Left cardiac atrium (tissue), 4 donors: Measurements from ENCODE around the gene PTGR1. TPM values are rescaled to one million over a fixed set of nuclear protein-coding genes. Genes with fewer than 3 reads are reported as not detected.

Source experiments
- ATAC-seq, 2 donors: fragments of 200-7000 bp; cut with Tn5 transposase; one replicate each; pipeline ENCODE4 v1.9.1; 2020; ENCODE audit warnings: mild to moderate bottlenecking in 2 of 2, moderate library complexity in 2 of 2
- DNase-seq: peaks from one replicate; pipeline ENCODE4 v3.0.0-alpha.2; 2020
- intact Hi-C, 2 donors: fragments of 100-400 bp; cut with DNase I; formaldehyde crosslinking; loops; one replicate each; pipeline versions ENCODE4 v1.14.1 to v1.15.1; 2022 to 2023
- long read RNA-seq: library from polyadenylated mRNA; unstranded; transcript quantifications from one replicate; pipeline ENCODE4 v2.0.0, GENCODE V29; 2021
- total RNA-seq, 2 donors: library from RNA; stranded (reverse); fragmentation: NEBNext Ultra II Directional; extraction: Animal tissue kit (Norgen Biotek cat#: 25700); gene quantifications; one replicate each; pipeline ENCODE4 v1.2.1, GENCODE V29; 2021
- donor health status: DM: no; HTN: yes; CAD: no.
- donor health status: DM: no; HTN: yes; CAD: no; lungs with severe emphysema.
- donor health status: DM: yes; HTN: yes; CAD: no.
- donor health status: Dilated cardiomyopathy.

Gene PTGR1
- total RNA-seq, result 10 to 100 TPM; 37.5 to 46.3 TPM
- long read RNA-seq, transcript PTGR1-201 (10 exons, 1,223 nt), result major isoform, 9 of 19 reads
- long read RNA-seq, partial matches to known transcripts, result 0 of 19 reads
- long read RNA-seq, other reads (novel, unspliced or antisense), result 6 of 19 reads

DNA sequence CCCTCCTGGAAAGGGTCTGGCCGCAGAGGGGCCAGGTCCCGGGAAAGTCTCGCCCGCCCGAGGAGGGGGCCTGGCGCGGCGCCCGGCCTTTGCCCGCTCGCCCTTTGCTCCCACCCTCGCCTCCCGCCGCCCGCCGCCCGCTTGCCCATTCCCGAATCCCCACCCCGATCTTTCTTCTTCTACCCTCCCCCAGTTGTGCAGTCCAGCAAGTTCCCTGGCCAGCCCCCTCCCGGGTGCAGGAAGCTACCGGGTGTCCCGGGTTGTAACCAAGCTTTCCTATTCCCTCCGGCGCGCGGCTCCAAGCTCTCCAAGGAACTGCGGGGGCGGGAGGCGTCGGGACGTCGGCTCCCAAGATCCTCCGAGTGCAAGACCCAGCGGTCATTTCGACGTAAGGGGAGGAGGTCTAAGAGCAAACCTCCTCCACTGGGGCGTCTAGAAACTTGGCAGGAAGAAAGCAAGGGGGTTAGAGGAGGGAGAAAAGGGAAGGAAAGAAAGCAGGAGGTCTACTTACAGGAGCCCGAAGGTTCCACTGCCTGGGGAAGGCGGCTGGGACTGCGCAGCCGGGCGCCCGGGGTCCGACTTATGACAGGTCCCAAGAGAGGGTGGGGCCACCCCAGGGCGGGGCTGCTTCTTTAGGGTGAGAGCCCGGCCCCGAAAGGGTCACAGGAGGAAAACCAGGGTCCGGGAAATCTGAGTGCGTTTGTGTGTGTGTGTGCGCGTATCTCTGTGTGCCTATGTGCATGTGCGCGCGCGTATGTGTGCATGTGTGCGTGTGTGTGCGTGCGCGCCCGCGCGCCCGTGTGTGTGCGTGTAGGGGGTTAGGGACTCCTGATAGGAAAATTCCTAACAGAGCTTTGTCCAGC lies at the start of gene PTGR1:
PTGR1 (minus strand) TSS at position 556 of the 863 bp plus-strand sequence. CDS start 2,225 bp downstream, outside the sequence.
- ATAC-seq, result peak; percentile 89 to 94
- intact Hi-C loops, result loop anchor here in 1 of 2 donors (1.0 kb wide), 1 partner anchor 22 kb away; no protein-coding TSS in a partner anchor
- peak; percentile 90 for DNase-seq

DNA sequence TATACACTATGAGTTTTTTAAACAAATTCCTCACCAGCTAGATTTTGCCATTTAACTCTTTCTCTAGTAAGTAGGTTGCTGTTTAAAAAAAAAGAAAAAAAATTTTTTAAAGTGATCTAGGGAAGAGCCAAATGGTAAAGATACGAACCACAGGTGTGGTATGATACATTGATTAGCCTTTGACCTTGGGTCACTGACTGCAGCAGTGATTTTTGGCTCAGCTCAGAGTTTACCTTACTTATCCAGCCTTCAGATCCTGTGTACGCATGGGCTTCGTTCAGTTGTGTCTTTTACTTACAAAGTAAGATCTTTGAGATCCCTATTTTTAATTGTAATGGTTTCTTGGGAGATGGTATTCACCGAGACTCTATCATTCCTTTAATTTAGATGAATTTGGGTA lies 49.6 kb upstream of the PTGR1 start:
- intact Hi-C loops, result no loop called here
- ATAC-seq (no peak), DNase-seq (no peak)

DNA sequence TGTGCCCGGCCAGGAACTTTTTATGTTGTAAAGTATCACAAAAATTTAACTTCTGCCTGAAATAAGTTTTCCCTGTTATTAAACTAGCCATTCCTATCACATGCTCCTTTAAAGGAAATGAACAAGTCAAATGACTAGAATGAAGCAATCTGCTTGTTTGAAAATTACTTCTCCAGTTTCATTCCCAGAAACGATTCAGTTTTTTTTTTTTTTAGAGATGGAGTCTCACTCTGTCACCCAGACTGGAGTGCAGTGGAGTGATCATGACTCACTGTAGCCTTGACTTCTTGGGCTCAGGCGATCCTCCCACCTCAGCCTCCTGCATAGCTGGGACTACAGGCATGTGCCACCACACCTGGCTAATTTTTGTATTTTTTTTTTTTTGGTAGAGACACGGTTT lies 48.6 kb upstream of the PTGR1 start:
- DNase-seq (no peak), ATAC-seq (no peak)
- intact Hi-C loops, result no loop called here

DNA sequence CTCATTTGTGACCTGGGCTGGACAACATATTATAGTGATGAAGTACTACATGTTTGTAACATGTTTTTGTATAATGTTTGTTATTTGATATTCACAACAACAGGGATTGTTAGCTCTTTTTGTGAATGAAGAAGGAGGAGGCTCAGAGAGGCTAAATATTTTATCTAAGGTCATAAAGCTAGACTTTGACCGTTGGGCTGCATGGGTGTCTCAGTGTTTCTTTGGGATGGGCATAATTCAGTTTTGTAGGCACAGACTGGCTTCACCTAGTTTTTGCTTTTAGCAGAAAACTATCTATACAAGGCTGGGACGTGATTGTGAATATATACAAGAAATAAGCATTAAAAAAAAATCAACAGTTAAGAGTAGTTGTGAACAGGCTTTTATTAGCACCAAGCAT lies 47.0 kb upstream of the PTGR1 start:
- ATAC-seq, result no peak
- intact Hi-C loops, result no loop called here
- no peak for DNase-seq

DNA sequence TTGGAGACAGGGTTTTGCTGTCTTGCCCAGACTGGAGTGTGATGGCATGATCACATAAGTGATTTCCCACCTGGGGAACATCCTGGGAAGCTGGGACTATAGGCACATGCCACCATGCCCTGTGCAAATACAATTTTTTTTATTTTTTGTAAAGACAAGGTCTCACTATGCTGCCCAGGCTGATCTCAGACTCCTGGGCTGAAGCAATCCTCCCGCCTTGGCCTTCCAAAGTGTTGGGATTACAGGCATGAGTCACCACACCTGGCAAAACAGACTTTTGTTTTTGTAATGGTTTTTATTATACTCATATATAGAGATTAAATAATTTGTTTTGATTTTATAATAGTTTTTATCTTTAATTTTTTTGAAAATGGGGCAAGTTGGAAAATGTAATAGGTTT lies 46.4 kb upstream of the PTGR1 start:
- intact Hi-C loops, result no loop called here
- no peak for ATAC-seq

DNA sequence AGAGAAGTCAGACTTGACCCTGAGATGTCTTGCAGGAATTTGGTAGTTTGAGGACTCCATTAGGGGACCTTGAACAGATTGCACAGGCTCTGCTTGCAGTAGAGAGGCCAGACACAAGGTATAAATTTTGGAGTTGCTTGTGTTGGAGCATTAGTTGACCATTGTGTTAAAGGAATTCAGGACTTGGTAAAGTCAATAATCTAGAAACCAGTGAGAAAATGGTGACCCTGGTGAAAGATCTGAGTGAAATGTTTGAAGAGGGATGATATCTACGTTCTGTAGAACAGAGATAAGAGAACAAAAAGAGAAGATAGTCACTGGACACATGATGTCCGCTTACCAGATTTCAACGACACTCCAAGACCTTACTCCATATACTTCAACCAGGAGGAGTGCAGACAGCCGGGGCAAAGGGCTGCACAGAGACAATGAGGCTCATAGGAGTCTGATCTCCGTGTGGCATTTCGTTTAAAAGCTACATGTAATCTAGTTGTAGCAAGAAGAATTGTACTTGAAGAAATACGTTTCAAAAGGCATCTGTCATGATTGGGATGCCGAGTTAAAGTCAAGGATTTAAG lies 44.8 kb upstream of the PTGR1 start:
- DNase-seq (no peak), ATAC-seq (no peak)
- intact Hi-C loops, result no loop called here

More for the DNA sequence above, 46.4 kb upstream of the PTGR1 start:
- DNase-seq, result no peak

DNA sequence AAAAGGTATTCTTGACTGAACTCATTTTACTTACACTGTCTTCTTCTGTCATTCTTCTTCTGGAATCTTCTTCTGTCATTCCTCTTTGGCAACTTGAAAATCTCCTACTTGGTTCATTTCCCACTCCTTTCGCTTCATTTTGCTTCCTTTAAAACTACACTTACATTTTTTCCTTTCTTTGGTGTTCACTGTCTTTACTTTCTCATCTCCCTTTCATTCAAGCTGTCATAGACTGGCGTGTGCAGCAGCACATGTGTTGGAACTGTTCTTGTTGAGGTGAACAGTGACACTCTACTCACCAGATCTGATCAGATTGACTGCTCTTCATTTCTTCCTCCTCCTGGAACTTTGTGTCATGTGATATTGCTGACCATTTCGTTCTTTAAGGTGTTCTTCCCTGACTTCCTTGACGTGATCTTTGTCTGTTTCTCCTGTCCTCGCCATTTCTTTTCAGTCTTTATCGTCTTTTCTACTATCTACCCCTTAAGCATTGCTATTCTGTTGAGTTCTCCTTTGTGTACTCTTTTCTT lies 38.0 kb upstream of the PTGR1 start:
- DNase-seq (no peak), ATAC-seq (no peak)
- intact Hi-C loops, result no loop called here

DNA sequence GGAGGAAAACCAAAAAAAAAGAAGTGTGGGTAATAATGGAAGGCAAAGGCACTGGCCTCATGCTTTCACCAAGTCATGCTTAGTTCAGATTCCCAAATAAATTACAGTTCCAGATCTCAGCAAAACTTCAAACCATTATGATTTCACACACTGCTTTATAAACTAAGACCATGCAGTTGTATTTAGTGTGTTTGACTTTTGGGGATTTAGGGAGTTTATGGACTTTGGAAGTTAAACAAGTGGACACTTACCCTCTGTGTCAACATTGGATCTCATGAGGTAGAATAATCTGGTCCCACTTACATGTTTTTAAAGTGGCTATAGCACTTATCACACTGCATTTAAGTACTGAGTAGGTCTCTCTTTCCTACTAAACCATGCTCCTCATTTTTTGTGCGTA lies 35.4 kb upstream of the PTGR1 start:
- intact Hi-C loops, result no loop called here
- no peak for DNase-seq
- ATAC-seq, result no peak

DNA sequence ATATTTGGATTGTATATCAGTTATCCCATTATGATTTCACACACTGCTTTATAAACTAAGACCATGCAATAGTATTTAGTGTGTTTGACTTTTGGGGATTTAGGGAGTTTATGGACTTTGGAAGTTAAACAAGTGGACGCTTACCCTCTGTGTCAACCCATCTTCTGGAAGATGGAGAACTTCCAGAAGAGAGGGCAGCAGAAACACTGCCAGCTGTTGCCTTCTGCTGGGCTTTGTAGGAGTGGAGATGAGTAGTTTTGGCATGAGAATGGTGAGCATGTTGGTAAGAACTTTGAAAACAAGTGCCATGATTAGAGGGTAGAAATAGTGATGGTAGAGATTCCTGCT lies 33.9 kb upstream of the PTGR1 start:
- intact Hi-C loops, result no loop called here
- DNase-seq, result no peak

DNA sequence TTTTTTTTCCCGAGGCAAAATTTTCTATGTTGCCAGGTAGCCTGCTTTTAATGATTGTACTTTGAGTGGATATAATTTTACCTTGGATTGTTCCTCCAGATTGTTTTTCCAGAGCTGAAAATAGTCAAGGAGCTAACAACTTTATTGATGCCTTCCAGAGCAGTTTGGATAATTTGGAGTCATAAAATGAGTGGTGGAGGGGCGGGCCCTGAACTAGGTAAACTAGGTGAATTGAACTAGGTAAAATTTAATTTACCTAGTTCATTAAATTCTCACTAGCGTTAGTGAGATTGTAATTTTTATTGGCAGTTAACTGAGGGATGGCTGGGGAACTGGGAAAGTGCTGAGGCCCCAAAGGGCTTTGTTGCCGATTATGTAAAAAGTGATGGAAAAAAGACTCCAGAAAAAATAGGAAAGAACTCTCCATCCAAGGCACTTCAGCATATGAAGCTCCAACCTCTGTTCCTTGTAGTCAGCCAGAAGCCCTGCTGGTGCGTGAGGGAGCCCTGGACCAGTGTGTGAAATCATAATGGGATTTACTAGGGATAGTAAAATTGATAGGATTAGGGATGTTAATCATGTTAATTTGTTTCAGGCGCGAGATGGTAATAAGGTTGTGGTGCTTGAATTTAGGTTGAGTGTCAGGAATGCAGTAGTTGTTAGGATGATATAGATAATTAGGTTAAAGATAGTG lies 33.4 kb upstream of the PTGR1 start:
- no peak for ATAC-seq
- no peak for DNase-seq
- intact Hi-C loops, result no loop called here

More for the DNA sequence above, 33.9 kb upstream of the PTGR1 start:
- ATAC-seq, result no peak

DNA sequence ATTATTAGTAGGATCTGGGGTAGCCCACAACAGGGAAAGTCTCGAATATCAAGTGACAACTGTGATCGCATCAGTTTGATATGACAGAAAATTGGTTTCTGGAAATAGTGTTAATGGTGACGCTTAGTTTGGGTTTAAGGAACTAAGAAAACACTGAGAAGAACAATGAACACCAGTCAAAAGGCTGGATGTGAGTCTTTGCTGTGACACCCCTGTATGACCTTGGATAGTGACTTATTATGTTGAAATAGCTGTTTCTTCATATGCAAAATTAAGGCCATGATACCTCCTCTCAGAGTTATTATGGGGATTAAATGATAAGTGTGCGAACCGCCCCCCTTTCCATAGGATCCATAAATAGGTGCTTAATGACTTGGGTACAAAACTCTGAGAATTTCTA lies 32.6 kb upstream of the PTGR1 start:
- intact Hi-C loops, result no loop called here
- no peak for DNase-seq
- ATAC-seq, result no peak

DNA sequence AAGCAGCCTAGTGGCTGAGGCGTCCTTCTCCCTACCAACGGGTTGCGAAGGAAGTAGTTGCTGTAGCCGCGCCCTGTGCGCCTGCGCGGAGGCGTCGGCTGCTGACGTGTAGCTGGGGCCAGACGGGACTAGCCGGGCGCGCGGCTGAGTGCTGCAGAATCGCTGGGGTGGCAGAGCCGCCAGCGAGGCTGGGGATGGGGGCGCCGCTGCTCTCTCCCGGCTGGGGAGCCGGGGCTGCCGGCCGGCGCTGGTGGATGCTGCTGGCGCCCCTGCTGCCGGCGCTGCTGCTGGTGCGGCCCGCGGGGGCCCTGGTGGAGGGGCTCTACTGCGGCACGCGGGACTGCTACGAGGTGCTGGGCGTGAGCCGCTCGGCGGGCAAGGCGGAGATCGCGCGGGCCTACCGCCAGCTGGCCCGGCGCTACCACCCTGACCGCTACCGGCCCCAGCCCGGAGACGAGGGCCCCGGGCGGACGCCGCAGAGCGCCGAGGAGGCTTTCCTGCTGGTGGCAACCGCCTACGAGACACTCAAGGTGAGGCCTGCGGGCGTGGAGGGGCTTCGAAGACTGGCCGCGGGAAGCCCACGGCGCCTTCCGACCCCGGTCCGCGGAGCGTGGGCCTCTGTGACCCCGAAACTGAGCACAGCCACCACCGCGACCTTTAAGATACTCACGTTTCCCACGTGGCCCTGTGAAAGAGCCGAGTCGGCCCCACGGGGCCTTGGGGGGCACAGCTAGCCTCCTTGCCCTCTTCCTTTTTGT lies 31.9 kb upstream of the PTGR1 start, which contains the start of gene DNAJC25:
DNAJC25 (plus strand) TSS at position 121 of the 758 bp plus-strand sequence; CDS start at position 195, 74 bp downstream.
- DNase-seq (peak; percentile 96), ATAC-seq (peak; percentile 99 to 100)
- intact Hi-C loops, result no loop called here

DNA sequence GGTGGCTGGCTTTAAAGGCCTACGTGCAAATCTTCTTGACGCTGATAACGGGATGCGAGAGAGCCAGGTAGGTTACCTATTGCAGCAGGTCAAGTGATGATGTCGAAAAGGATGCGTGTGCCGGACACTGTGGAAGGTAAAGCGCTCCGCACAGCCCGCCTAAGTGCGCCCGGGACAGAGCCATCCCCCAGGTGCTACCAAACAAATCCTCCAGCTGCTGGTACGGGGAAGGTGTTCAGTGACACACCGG lies 31.4 kb upstream of the PTGR1 start:
- no peak for ATAC-seq
- DNase-seq, result no peak
- intact Hi-C loops, result no loop called here

DNA sequence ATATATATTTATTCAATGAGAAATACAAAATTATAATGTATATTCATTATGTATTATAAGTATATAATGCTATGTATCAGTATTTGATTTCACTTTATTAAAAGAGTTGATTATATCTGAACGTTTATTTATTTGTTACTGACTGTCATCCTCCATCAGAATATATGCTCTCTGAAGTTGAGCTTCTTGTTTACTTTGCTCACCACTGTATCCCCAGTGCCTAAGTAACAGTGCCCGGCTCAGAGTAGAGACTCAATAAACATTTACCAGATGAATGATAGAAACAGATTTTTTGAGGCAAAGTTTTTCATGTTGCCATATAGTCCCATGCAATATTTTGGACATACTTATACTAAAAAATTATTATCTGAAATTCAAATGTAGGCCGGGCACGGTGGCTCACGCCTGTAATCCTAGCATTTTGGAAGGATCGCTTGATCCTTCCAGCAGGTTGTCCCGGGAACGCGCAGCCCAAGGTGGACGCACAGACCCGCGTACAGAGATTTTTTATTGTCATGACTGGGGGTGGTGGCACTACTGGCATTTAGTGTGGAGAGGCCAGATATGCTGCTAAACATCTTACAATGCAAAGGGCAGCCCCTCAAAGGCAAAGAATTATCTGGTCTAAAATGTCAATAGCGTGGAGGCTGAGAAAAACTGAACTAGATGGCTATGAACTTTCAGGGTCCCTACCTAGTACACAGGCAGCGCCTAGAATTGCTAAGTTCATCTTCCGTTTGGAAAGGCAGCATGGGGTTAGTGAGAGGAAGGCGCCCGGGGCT lies 30.9 kb upstream of the PTGR1 start:
- DNase-seq (no peak), ATAC-seq (peak; percentile 20 to 31)
- intact Hi-C loops, result no loop called here

DNA sequence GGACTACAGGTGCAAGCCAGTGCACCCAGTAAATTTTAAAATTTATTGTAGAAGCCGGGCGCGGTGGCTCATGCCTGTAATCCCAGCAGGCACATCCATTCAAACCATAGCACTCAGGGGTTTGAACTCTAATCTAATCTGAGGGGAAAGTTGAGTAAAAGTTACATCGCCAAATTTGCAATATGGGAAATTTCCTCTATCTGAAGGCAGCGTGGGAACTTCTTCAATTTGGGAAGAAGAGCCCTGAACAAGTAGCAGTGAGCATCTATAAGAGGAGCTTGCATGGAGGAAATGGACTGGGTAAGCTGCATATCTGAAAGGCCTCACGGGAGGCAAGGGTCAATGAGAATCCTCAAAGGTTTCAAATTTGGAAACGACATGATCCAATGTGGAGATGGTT lies 29.0 kb upstream of the PTGR1 start:
- DNase-seq (no peak), ATAC-seq (no peak)

DNA sequence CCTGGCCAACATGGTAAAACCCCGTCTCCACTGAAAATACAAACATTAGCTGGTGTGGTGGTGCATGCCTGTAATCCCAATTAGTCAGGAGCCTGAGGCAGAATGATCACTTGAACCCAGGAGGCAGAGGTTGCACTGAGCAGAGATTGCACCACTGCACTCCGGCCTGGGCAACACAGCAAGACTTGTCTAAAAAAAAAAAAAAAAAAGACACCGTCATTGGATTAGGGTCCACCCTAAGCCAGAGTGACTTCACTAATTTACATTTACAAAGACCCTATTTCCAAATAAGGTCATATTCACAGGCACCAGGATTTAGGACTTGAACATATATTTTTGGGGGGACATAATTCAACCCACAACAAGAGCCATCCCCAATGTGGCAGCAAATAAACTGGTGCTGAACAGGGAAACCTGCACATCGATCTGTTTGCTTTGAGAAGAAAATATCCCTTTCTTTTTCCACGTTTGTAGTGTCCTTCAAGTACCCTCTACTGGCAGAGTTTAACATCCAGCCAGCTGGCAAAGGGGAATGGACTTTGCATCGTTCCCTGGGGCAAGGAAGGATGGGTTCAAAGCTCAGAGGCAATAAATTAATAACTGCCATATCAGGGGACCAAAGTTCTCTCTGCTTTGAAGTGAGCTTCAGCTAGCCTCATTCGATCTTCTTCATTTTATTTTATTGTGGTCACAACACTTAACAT lies 28.0 kb upstream of the PTGR1 start:
- DNase-seq (no peak), ATAC-seq (no peak)
- intact Hi-C loops, result no loop called here

More for the DNA sequence above, 29.0 kb upstream of the PTGR1 start:
- intact Hi-C loops, result no loop called here

DNA sequence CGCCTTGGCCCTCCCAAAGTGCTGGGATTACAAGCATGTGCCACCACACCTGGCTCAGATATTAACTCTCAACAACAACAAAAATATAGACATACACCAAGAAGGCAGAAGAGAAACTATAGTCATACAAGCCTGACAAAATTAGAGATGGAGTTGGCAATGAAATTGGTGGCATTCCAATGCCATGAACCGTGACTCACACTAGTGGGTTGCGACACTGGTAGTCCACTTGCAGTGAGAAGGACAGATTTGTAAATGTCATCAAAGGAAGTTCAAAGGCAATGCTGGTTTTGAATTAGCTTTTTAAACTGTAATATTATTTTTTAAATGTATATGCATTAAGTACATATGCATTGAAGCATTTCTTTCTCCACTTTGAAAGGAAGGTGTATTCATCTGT lies 23.2 kb upstream of the PTGR1 start:
- peak in 1 of 2 donors; percentile 64 for ATAC-seq
- peak; percentile 38 for DNase-seq
- intact Hi-C loops, result no loop called here
